ENCODE data around the gene PARM1. TPM values are rescaled to one million over a fixed set of nuclear protein-coding genes. Genes with fewer than 3 reads are reported as not detected.

Gene PARM1
- total RNA-seq, 2 donors from 2014 or later = 88.9 to 231 TPM

- no peak for TF ChIP-seq CTCF (IDR thresholded peaks at IDR 0.05)
- Histone ChIP-seq H3K36me3 (no peaks in the 10 kb centered on the region), H3K27ac (no peak overlapping the region), H3K4me3 (no peak overlapping the region), H3K4me1 (peaks cover 0 to 12% of the 10 kb centered on the region in 2 donors), H3K9me3 (no peaks in the 10 kb centered on the region), H3K27me3 (no peaks in the 10 kb centered on the region)
- DNase-seq (ENCODE audit: low spot score) = no peak
These were observed 107.8 kb downstream of the PARM1 start for GRCh38 chr4:75040703-75041102.

GRCh38 chr4:75042601-75043208, 109.8 kb downstream of the PARM1 start:
- Histone ChIP-seq H3K9me3 (no peaks in the 10 kb centered on the region), H3K27me3 (no peaks in the 10 kb centered on the region), H3K4me3 (no peak overlapping the region), H3K27ac (no peak overlapping the region), H3K36me3 (no peaks in the 10 kb centered on the region), H3K4me1 (peaks cover 0 to 13% of the 10 kb centered on the region in 2 donors)
- no peak for DNase-seq (ENCODE audit: low spot score)
- TF ChIP-seq CTCF (IDR thresholded peaks at IDR 0.05) = no peak

- Histone ChIP-seq H3K36me3 (no peaks in the 10 kb centered on the region), H3K4me3 (no peak overlapping the region), H3K4me1 (peaks cover 0 to 3% of the 10 kb centered on the region in 2 donors), H3K9me3 (no peaks in the 10 kb centered on the region), H3K27me3 (no peaks in the 10 kb centered on the region), H3K27ac (no peak overlapping the region)
- no peak for DNase-seq (ENCODE audit: low spot score)
- TF ChIP-seq CTCF (IDR thresholded peaks at IDR 0.05) = no peak
These were observed 113.3 kb downstream of the PARM1 start for GRCh38 chr4:75046226-75046625.

GRCh38 chr4:75046641-75047040, 113.7 kb downstream of the PARM1 start:
- DNase-seq (ENCODE audit: low spot score) = no peak
- Histone ChIP-seq H3K36me3 (no peaks in the 10 kb centered on the region), H3K9me3 (no peaks in the 10 kb centered on the region), H3K27me3 (no peaks in the 10 kb centered on the region), H3K27ac (no peak overlapping the region), H3K4me3 (no peak overlapping the region), H3K4me1 (peaks cover 0 to 3% of the 10 kb centered on the region in 2 donors)
- TF ChIP-seq CTCF (IDR thresholded peaks at IDR 0.05) = no peak

GRCh38 chr4:75048208-75048879, 115.4 kb downstream of the PARM1 start:
- Histone ChIP-seq H3K4me3 (no peak overlapping the region), H3K9me3 (no peaks in the 10 kb centered on the region), H3K36me3 (no peaks in the 10 kb centered on the region), H3K27me3 (no peaks in the 10 kb centered on the region), H3K4me1 (peaks cover 0 to 15% of the 10 kb centered on the region in 2 donors), H3K27ac (no peak overlapping the region)
- DNase-seq (ENCODE audit: low spot score) = no peak
- no peak for TF ChIP-seq CTCF (IDR thresholded peaks at IDR 0.05)

Data from right atrium auricular region (tissue), 2 donors.